Measurements from ENCODE around the gene CTSD. TPM values are rescaled to one million over a fixed set of nuclear protein-coding genes. Genes with fewer than 3 reads are reported as not detected.

The CTSD gene
- polyA plus RNA-seq, 1 donor from 2014 or later: 78.7 TPM

- peak overlapping the region in 2 of 3 donors; percentile 86 to 93 for H3K27ac Mint-ChIP-seq
- H3K27me3 Mint-ChIP-seq: peaks cover 16% of the 10 kb centered on the region
- H3K9me3 Mint-ChIP-seq: no peaks in the 10 kb centered on the region
- peak overlapping the region; percentile 72 to 95 (median 86) for H3K4me3 Mint-ChIP-seq
- peaks cover 1% of the 10 kb centered on the region for H3K36me3 Mint-ChIP-seq
- peaks cover 15 to 34% (median 27%) of the 10 kb centered on the region in 3 donors for H3K4me1 Mint-ChIP-seq
Observed at GRCh38 chr11:1729692-1730011, 34.1 kb downstream of the CTSD start.

- H3K27ac Mint-ChIP-seq: peak overlapping the region; percentile 65 to 93 (median 86)
- H3K36me3 Mint-ChIP-seq: peaks cover 1% of the 10 kb centered on the region
- no peaks in the 10 kb centered on the region for H3K9me3 Mint-ChIP-seq
- H3K27me3 Mint-ChIP-seq: peaks cover 15% of the 10 kb centered on the region
- peak overlapping the region; percentile 72 to 95 (median 86) for H3K4me3 Mint-ChIP-seq
- H3K4me1 Mint-ChIP-seq: peaks cover 15 to 33% (median 26%) of the 10 kb centered on the region in 3 donors
Observed at GRCh38 chr11:1728931-1729691, 34.6 kb downstream of the CTSD start.

GRCh38 chr11:1728301-1728700, 35.4 kb downstream of the CTSD start:
- peak overlapping the region in 1 of 4 donors; percentile 88 for H3K4me3 Mint-ChIP-seq
- H3K4me1 Mint-ChIP-seq: peaks cover 15 to 29% (median 23%) of the 10 kb centered on the region in 3 donors
- H3K36me3 Mint-ChIP-seq: peaks cover 1% of the 10 kb centered on the region
- no peaks in the 10 kb centered on the region for H3K9me3 Mint-ChIP-seq
- peaks cover 11% of the 10 kb centered on the region for H3K27me3 Mint-ChIP-seq
- peak overlapping the region in 2 of 3 donors; percentile 15 to 93 for H3K27ac Mint-ChIP-seq

- Mint-ChIP-seq H3K9me3 (no peaks in the 10 kb centered on the region), H3K27me3 (peaks cover 11% of the 10 kb centered on the region), H3K36me3 (peaks cover 1% of the 10 kb centered on the region), H3K27ac (peak overlapping the region in 1 of 3 donors; percentile 15), H3K4me1 (peaks cover 15 to 29% (median 23%) of the 10 kb centered on the region in 3 donors), H3K4me3 (peak overlapping the region in 1 of 4 donors; percentile 88)
Observed at GRCh38 chr11:1727861-1728260, 35.9 kb downstream of the CTSD start.

GRCh38 chr11:1727096-1727690, 36.5 kb downstream of the CTSD start:
- Mint-ChIP-seq H3K4me1 (peaks cover 15 to 29% (median 23%) of the 10 kb centered on the region in 3 donors), H3K27me3 (peaks cover 11% of the 10 kb centered on the region), H3K4me3 (peak overlapping the region in 1 of 4 donors; percentile 59), H3K36me3 (peaks cover 1% of the 10 kb centered on the region), H3K27ac (peak overlapping the region in 1 of 3 donors; percentile 49), H3K9me3 (no peaks in the 10 kb centered on the region)

- no peaks in the 10 kb centered on the region for H3K9me3 Mint-ChIP-seq
- no peaks in the 10 kb centered on the region for H3K4me1 Mint-ChIP-seq
- no peak overlapping the region for H3K27ac Mint-ChIP-seq
- no peak overlapping the region for H3K4me3 Mint-ChIP-seq
- H3K27me3 Mint-ChIP-seq: peaks cover 2% of the 10 kb centered on the region
- H3K36me3 Mint-ChIP-seq: peaks cover 4% of the 10 kb centered on the region
Observed at GRCh38 chr11:1719781-1720180, 43.9 kb downstream of the CTSD start.

- Mint-ChIP-seq H3K9me3 (no peaks in the 10 kb centered on the region), H3K4me3 (no peak overlapping the region), H3K36me3 (peaks cover 4% of the 10 kb centered on the region), H3K27me3 (peaks cover 2% of the 10 kb centered on the region), H3K4me1 (no peaks in the 10 kb centered on the region), H3K27ac (no peak overlapping the region)
Observed at GRCh38 chr11:1718326-1718725, 45.4 kb downstream of the CTSD start.

GRCh38 chr11:1717745-1718144, 46.0 kb downstream of the CTSD start:
- Mint-ChIP-seq H3K36me3 (peaks cover 4% of the 10 kb centered on the region), H3K9me3 (no peaks in the 10 kb centered on the region), H3K4me1 (no peaks in the 10 kb centered on the region), H3K27ac (no peak overlapping the region), H3K4me3 (no peak overlapping the region), H3K27me3 (peaks cover 4% of the 10 kb centered on the region)

GRCh38 chr11:1714908-1715885, 48.5 kb downstream of the CTSD start:
- Mint-ChIP-seq H3K4me3 (no peak overlapping the region), H3K9me3 (no peaks in the 10 kb centered on the region), H3K4me1 (peaks cover 0 to 2% (median 0%) of the 10 kb centered on the region in 3 donors), H3K27me3 (peaks cover 7% of the 10 kb centered on the region), H3K36me3 (peaks cover 2% of the 10 kb centered on the region), H3K27ac (no peak overlapping the region)

- Mint-ChIP-seq H3K4me1 (peaks cover 0 to 30% (median 16%) of the 10 kb centered on the region in 3 donors), H3K9me3 (no peaks in the 10 kb centered on the region), H3K27me3 (peaks cover 6% of the 10 kb centered on the region), H3K4me3 (no peak overlapping the region), H3K27ac (no peak overlapping the region), H3K36me3 (peaks cover 3% of the 10 kb centered on the region)
Observed at GRCh38 chr11:1708716-1709115, 55.0 kb downstream of the CTSD start.

- Mint-ChIP-seq H3K4me1 (peaks cover 0 to 30% (median 16%) of the 10 kb centered on the region in 3 donors), H3K9me3 (peaks cover 0 to 1% (median 0%) of the 10 kb centered on the region in 3 donors), H3K36me3 (peaks cover 3% of the 10 kb centered on the region), H3K27ac (no peak overlapping the region), H3K27me3 (peaks cover 4% of the 10 kb centered on the region), H3K4me3 (no peak overlapping the region)
Observed at GRCh38 chr11:1707751-1708150, 56.0 kb downstream of the CTSD start.

- peaks cover 0 to 1% (median 0%) of the 10 kb centered on the region in 3 donors for H3K9me3 Mint-ChIP-seq
- peaks cover 0 to 30% (median 16%) of the 10 kb centered on the region in 3 donors for H3K4me1 Mint-ChIP-seq
- peak overlapping the region in 2 of 4 donors; percentile 12 to 37 for H3K4me3 Mint-ChIP-seq
- no peak overlapping the region for H3K27ac Mint-ChIP-seq
- peaks cover 3% of the 10 kb centered on the region for H3K36me3 Mint-ChIP-seq
- H3K27me3 Mint-ChIP-seq: peaks cover 2% of the 10 kb centered on the region
Observed at GRCh38 chr11:1706634-1707400, 56.9 kb downstream of the CTSD start.

GRCh38 chr11:1705126-1706052, 58.3 kb downstream of the CTSD start:
- Mint-ChIP-seq H3K27me3 (peaks cover 4% of the 10 kb centered on the region), H3K36me3 (peaks cover 3% of the 10 kb centered on the region), H3K4me3 (peak overlapping the region in 2 of 4 donors; percentile 33 to 68), H3K4me1 (peaks cover 0 to 29% (median 16%) of the 10 kb centered on the region in 3 donors), H3K27ac (peak overlapping the region in 1 of 3 donors; percentile 82), H3K9me3 (peaks cover 0 to 1% (median 0%) of the 10 kb centered on the region in 3 donors)

Measured in IgD-negative memory B cell (primary cell).